Measurements from ENCODE around the gene TRNT1.

TRNT1 gene

GRCh38 chr3:3126477-3127431 is at the start of gene TRNT1:
Gene TRNT1 (plus strand): TSS chr3:3126940. CDS start chr3:3129041, 2,101 bp downstream.
- no peak for TF ChIP-seq CTCF (IDR thresholded peaks at IDR 0.05; ENCODE audit: extremely low read depth, missing control alignments)
- peak; percentile 96 for DNase-seq (ENCODE audit: low spot score)

- no peak for TF ChIP-seq CTCF (IDR thresholded peaks at IDR 0.05; ENCODE audit: extremely low read depth, missing control alignments)
- DNase-seq (ENCODE audit: low spot score) = no peak
These were observed 46.4 kb upstream of the TRNT1 start for GRCh38 chr3:3080309-3080708.

- no peak for DNase-seq (ENCODE audit: low spot score)
- no peak for TF ChIP-seq CTCF (IDR thresholded peaks at IDR 0.05; ENCODE audit: extremely low read depth, missing control alignments)
These were observed 45.1 kb upstream of the TRNT1 start for GRCh38 chr3:3081381-3082233.

GRCh38 chr3:3082234-3082924 is 44.4 kb upstream of the TRNT1 start:
- peak; percentile 21 for DNase-seq (ENCODE audit: low spot score)
- TF ChIP-seq CTCF (IDR thresholded peaks at IDR 0.05; ENCODE audit: extremely low read depth, missing control alignments) = no peak

- TF ChIP-seq CTCF (IDR thresholded peaks at IDR 0.05; ENCODE audit: extremely low read depth, missing control alignments) = no peak
- DNase-seq (ENCODE audit: low spot score) = no peak
These were observed 41.9 kb upstream of the TRNT1 start for GRCh38 chr3:3084890-3085289.

GRCh38 chr3:3085782-3086181 is 41.0 kb upstream of the TRNT1 start:
- TF ChIP-seq CTCF (IDR thresholded peaks at IDR 0.05; ENCODE audit: extremely low read depth, missing control alignments) = no peak
- DNase-seq (ENCODE audit: low spot score) = no peak
